Measurements from ENCODE around the gene CMC2. TPM values are rescaled to one million over a fixed set of nuclear protein-coding genes. Genes with fewer than 3 reads are reported as not detected.

CMC2 gene
- total RNA-seq, 1 experiment from 2014 or later: 82.0 TPM

DNA sequence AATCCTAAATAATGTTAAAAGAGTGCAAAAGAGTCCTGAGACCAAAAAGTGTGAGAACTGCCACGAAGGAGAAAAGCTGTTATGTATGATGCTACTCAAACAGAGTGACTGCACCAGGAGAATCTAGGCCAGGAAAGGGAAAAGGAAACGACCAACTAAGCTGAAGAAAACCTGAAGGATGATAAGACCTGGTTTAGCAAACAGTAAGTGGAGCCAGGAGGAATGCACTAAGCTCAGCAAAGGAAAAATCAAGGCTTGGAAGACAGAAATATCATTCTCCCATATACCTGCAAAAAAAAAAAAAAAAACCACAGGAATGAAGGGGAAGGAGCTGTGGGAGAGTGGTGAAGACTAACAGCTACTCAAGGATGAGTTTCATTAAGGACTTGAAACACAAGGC is 21.1 kb downstream of the CMC2 start:
- ATAC-seq (no peak), DNase-seq (ENCODE audit: low read depth, low spot score) (no peak)
- Histone ChIP-seq H3K9me3 (ENCODE audit: control insufficient read depth, insufficient read depth, low read depth, low read length) (no peaks in the 10 kb centered on the region), H3K27ac (ENCODE audit: low read length) (no peak overlapping the region), H3K27me3 (ENCODE audit: control insufficient read depth, insufficient read depth, low read length) (no peaks in the 10 kb centered on the region), H3K4me3 (ENCODE audit: low read depth in 2 of 2, low read length in 2 of 2) (no peak overlapping the region), H3K4me1 (ENCODE audit: control insufficient read depth, insufficient read depth, low read length) (no peaks in the 10 kb centered on the region), H3K36me3 (ENCODE audit: control insufficient read depth, insufficient read depth, low read length) (no peaks in the 10 kb centered on the region; the same call in 1 of the 2 replicates)
- intact Hi-C loops (cut with micrococcal nuclease; ENCODE audit: unreplicated experiment): no loop called here
- ChIA-PET CTCF (no interaction called here), POLR2A (no interaction called here)
- TF ChIP-seq, protein P1, sequence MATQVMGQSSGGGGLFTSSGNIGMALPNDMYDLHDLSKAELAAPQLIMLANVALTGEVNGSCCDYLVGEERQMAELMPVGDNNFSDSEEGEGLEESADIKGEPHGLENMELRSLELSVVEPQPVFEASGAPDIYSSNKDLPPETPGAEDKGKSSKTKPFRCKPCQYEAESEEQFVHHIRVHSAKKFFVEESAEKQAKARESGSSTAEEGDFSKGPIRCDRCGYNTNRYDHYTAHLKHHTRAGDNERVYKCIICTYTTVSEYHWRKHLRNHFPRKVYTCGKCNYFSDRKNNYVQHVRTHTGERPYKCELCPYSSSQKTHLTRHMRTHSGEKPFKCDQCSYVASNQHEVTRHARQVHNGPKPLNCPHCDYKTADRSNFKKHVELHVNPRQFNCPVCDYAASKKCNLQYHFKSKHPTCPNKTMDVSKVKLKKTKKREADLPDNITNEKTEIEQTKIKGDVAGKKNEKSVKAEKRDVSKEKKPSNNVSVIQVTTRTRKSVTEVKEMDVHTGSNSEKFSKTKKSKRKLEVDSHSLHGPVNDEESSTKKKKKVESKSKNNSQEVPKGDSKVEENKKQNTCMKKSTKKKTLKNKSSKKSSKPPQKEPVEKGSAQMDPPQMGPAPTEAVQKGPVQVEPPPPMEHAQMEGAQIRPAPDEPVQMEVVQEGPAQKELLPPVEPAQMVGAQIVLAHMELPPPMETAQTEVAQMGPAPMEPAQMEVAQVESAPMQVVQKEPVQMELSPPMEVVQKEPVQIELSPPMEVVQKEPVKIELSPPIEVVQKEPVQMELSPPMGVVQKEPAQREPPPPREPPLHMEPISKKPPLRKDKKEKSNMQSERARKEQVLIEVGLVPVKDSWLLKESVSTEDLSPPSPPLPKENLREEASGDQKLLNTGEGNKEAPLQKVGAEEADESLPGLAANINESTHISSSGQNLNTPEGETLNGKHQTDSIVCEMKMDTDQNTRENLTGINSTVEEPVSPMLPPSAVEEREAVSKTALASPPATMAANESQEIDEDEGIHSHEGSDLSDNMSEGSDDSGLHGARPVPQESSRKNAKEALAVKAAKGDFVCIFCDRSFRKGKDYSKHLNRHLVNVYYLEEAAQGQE (IDR thresholded peaks at IDR 0.05; ENCODE audit: insufficient read depth in 1 of 2, low read depth in 2 of 2, low read length in 1 of 2): no peak
- no peak for TF ChIP-seq SIN3A (IDR thresholded peaks at IDR 0.05; ENCODE audit: borderline replicate concordance, insufficient read depth, low read depth, low read length)
- TF ChIP-seq POLR2AphosphoS5 (IDR thresholded peaks at IDR 0.05; ENCODE audit: low read depth, low read length): no peak
- TF ChIP-seq, protein P2, sequence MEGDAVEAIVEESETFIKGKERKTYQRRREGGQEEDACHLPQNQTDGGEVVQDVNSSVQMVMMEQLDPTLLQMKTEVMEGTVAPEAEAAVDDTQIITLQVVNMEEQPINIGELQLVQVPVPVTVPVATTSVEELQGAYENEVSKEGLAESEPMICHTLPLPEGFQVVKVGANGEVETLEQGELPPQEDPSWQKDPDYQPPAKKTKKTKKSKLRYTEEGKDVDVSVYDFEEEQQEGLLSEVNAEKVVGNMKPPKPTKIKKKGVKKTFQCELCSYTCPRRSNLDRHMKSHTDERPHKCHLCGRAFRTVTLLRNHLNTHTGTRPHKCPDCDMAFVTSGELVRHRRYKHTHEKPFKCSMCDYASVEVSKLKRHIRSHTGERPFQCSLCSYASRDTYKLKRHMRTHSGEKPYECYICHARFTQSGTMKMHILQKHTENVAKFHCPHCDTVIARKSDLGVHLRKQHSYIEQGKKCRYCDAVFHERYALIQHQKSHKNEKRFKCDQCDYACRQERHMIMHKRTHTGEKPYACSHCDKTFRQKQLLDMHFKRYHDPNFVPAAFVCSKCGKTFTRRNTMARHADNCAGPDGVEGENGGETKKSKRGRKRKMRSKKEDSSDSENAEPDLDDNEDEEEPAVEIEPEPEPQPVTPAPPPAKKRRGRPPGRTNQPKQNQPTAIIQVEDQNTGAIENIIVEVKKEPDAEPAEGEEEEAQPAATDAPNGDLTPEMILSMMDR (IDR thresholded peaks at IDR 0.05): no peak
- no peak for TF ChIP-seq TCF7L2 (IDR thresholded peaks at IDR 0.05; ENCODE audit: low read depth, low read length)
- no TSS peak for BruUV-seq (replicated peaks)
- in situ Hi-C loops (cut with HindIII; ENCODE audit: low pct_unique_long_range_greater_than_20kb, low sequenced_read_pairs): no loop called here

DNA sequence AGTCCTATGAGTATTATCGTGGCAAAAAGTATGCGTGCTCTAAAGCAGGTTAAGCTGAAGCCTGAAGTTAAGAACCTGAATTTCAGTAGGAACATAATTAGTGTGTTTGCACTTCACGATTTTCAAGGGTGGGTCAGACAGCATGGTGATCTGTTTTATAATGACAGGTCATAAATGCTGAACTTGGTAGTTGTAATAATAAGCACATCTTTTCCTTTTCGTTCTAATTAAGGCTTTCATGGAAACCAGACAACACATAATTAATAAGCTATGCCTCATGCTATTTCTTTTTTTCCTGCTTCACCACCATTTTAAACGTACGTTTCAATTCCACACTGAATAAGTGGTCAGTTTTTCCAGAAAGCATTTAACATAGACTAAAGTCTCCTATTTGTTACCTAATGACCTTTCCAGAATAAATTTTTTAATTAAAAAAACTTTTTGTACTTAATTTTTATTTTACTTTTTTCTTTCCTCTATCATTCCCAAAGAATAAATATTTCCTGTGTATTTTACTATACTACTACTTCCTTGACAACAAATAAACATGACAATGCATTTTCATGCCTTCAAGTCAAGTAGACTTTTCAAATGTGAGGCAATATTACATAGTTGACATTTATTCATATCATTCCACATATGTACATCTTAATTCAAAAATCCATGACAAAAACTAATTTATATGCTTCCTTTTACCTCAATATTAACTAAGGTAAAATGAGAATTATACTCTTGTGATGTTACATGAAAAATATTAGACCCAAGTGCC is 22.4 kb downstream of the CMC2 start:
- H3K27me3 ChIP-seq (ENCODE audit: control insufficient read depth, insufficient read depth, low read length): no peaks in the 10 kb centered on the region
- in situ Hi-C loops (cut with HindIII; ENCODE audit: low pct_unique_long_range_greater_than_20kb, low sequenced_read_pairs): no loop called here
- intact Hi-C loops (cut with micrococcal nuclease; ENCODE audit: unreplicated experiment): no loop called here
- H3K27ac ChIP-seq (ENCODE audit: low read length): no peak overlapping the region
- CTCF ChIA-PET: no interaction called here
- DNase-seq (ENCODE audit: low read depth, low spot score): no peak
- no peaks in the 10 kb centered on the region for H3K9me3 ChIP-seq (ENCODE audit: control insufficient read depth, insufficient read depth, low read depth, low read length)
- ATAC-seq: no peak
- no peak overlapping the region for H3K4me3 ChIP-seq (ENCODE audit: low read depth in 2 of 2, low read length in 2 of 2)
- POLR2A ChIA-PET: no interaction called here
- H3K36me3 ChIP-seq (ENCODE audit: control insufficient read depth, insufficient read depth, low read length): no peaks in the 10 kb centered on the region; the same call in 1 of the 2 replicates
- TSS peak; percentile 33 for BruUV-seq (replicated peaks)
- no peaks in the 10 kb centered on the region for H3K4me1 ChIP-seq (ENCODE audit: control insufficient read depth, insufficient read depth, low read length)
- no peak for TF ChIP-seq POLR2AphosphoS5 (IDR thresholded peaks at IDR 0.05; ENCODE audit: low read depth, low read length)
- TF ChIP-seq, protein P1 (IDR thresholded peaks at IDR 0.05; ENCODE audit: insufficient read depth in 1 of 2, low read depth in 2 of 2, low read length in 1 of 2): no peak
- TF ChIP-seq TCF7L2 (IDR thresholded peaks at IDR 0.05; ENCODE audit: low read depth, low read length): no peak
- TF ChIP-seq, protein P2 (IDR thresholded peaks at IDR 0.05): no peak
- TF ChIP-seq SIN3A (IDR thresholded peaks at IDR 0.05; ENCODE audit: borderline replicate concordance, insufficient read depth, low read depth, low read length): no peak

All from Panc1 (cell line).